SKM-1 treated with dmso at 0.1 percent for 144 hours (cell line): ENCODE results near the gene GNG7.
"Not testable (repeated sequence)": the region's sequence is repeated elsewhere in the genome, so short reads cannot be mapped to it uniquely, and the experiment has no call there.

Experiments used
- DNase-seq: peaks from one replicate; lab custom pipeline; 2025; ENCODE audit not compliant: unreplicated experiment; lab: John Stamatoyannopoulos, UW

GNG7 gene

DNA sequence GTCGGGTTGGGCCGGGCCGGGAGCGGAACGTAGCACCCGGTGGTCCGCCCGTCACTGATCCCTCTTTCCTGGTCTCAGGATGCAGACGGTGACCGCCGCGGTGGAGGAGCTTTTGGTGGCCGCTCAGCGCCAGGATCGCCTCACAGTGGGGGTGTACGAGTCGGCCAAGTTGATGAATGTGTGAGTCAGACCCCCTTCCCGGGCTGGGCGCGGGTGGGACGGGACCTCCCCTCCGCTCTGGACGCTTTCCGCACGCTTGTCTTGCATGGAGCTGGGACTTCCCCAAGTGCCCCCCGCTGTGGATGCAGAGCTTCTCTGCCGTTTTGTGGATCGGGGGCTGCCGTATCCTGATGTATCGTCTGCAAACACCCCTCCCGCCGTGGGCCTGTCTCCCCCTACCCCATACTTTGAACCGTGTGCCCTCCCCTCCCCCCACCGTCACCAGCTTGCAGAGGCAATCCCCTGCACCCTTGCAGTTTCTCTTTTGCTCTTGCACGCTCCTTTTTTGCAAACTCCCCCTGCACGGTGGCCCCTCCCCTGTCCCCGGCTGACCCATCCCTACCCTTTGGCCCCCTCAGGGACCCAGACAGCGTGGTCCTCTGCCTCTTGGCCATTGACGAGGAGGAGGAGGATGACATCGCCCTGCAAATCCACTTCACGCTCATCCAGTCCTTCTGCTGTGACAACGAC, 225.9 kb downstream of the GNG7 start:
- peak; percentile 57 for DNase-seq

DNA sequence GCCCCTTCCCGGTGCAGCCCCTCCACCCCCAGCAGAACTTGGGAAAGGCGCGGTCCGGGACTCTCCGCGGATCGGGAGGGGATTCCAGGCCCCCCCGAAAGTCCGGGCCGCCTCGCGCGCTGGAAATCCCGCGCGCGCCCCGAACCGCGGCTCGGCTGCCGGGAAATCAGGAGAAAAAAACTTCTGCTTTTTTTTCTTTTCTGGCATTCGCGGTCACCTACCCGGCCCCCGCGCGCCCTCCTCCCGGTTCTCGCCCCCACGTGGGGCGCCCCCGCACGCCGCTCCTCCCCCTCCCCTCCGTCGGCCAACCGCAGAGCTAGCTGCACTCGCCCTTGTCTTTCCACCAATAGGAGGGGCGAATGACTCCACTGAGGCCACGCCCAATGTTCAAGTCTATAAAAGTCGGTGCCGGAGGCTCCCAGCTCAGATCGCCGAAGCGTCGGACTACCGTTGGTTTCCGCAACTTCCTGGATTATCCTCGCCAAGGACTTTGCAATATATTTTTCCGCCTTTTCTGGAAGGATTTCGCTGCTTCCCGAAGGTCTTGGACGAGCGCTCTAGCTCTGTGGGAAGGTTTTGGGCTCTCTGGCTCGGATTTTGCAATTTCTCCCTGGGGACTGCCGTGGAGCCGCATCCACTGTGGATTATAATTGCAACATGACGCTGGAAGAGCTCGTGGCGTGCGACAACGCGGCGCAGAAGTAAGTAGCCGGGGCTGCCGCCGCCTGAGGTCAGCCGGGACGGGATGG, 226.6 kb downstream of the GNG7 start, which contains the start of gene GADD45B:
TSS of gene GADD45B (plus strand) at position 426 of the 749 bp plus-strand sequence. CDS start at position 658, 232 bp downstream.
- peak; percentile 98 for DNase-seq

DNA sequence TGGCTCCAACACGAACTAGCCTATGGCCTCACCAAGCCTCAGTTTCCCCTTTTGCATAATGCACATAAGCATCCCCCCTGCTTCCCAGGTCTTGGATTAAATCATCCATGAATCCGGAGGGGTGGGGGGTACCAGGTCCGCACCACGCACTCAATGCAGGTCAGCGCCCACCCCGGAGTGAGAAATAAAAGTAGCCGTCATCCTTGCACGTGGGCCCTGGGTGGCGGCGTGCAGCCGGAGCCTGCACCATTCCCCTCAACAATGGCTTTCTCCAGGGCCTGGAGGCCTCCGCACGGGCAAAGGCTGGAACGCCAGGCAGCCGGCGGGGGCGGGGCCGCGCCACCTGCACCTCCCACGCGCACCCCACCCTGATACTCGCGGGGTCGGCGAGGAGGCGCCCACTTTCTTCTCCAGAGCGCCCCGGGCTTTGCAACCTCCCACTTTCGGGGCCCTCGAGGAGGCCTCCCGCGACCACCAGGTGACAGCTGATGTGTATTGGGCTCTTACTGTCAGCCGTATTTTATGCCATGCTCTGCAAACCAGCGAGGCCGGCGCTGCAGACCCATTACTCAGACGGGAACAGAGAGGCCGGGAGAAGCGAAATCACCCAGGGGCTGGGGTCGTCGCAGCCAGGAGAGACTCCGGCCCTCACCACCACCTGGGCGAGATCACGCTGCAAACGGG, 227.3 kb downstream of the GNG7 start:
- no peak for DNase-seq

DNA sequence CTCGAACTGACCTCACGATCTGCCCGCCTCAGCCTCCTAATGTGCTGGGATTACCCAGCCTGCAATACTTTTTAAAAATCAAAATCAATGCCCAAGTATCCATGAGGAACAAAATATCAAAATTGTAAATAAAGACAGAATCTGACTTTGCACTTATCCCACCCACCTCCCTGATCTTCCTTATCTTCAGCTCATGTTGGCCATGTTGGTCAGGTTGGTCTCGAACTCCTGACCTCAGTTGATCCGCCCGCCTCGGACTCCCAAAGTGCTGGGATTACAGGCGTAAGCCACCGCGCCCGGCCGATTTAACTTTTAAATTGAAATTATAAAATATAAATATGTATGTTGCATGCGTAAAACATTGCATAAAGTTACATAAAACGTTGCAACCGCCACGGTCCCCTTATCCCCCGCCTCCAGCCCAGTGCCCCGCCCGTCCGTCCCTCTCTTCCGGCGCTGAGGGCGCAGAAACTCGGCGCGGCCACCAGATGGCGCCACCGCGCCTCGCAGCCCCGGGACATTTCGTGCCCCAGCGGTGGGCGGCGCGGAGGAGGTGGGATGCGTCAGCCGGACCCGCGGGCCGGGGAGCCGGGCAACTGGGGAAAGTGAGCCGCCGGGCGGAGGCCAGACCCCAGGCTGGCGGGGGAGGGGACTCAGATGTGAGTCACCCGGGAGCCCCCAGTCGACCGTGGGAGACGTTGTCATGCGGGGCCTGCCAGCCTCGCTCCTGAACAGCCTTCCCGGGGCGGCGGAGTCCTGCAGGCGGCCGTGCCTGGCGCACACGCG, 228.1 kb downstream of the GNG7 start:
- peak; percentile 55 for DNase-seq

DNA sequence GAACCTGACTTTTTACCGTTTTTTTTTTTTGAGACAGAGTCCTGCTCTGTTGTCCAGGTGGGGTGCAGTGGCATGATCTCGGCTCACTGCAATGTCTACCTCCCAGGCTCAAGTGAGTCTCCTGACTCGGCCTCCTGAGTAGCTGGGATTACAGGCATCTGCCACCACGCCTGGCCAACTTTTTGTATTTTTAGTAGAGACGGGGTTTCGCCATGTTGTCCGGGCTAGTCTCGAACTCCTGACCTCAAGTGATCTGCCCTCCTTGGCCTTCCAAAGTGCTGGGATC, 232.6 kb downstream of the GNG7 start:
- DNase-seq = not testable (repeated sequence)

DNA sequence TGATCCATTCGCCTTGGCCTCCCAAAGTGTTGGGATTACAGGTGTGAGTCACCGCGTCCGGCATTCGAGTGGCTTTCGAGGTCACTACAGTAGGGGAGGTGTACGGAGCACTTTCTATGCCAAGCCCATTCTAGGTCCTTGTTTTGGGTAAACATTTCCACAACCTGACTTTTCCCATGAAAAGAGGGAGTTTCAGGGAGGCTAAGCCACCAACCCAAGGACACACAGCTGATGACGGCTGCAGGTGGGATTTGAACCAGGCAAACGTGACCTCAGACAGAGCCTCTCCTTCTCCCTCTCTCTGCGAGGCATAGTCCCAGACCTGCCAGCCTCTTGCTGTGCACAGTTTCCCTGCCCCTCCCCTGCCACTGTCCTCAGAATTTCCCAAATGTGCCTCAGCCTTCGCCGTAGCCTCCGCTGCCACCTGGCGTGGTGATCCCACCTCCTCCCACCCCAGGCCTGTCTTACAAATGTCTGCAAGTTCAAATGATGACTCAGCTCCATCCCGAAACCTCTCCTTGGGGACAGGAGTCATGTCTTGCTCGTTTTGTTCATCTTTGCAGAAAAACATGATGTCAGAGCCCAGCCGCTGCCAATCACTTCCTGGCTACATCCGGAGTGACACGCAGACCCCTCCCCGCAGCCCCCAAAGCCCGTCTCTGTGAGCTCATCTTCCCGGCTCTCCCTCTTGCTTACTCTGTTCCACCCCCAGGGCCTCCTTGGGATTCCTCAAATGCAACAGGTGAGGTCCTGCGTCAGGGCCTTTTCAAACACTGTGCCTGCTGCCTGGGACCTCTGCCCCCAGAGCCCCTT, 233.2 kb downstream of the GNG7 start:
- no peak for DNase-seq

DNA sequence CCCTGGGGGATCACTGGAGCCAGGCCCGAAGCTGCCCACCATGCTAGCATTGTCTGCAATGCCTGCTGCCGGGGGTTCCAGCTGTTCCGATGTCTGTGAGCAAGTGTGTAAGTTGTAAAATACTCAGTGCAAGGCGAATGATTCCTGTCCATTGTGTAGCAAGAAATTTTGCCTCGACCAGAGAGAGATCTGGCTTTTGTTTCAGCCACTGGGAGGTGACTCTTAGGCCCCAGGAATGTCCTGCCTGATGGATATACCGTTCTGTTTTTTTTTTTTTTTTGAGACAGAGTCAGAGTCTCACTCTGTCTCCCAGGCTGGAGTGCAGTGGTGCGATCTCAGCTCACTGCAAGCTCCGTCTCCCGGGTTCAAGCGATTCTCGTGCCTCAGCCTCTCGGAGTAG, 233.9 kb downstream of the GNG7 start:
- DNase-seq = no peak

DNA sequence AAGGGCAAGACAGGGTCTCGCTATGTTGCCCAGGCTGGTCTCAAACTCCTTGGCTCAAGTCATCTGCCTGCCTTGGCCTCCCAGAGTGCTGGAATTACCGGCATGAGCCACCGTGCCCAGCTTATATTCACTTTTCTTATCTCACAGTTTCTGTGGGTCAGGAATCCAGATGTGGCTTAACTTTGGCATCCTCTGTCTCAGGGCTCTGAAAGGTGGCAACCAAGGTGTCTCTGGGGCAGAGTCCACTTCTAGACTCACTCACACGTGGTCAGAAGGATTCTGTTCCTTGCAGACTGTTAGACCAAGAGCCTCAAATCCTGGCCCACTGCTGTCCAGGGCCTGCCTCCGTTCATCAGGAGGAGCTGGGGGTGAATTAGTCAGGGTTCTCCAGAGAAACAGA, 238.1 kb downstream of the GNG7 start:
- no peak for DNase-seq

DNA sequence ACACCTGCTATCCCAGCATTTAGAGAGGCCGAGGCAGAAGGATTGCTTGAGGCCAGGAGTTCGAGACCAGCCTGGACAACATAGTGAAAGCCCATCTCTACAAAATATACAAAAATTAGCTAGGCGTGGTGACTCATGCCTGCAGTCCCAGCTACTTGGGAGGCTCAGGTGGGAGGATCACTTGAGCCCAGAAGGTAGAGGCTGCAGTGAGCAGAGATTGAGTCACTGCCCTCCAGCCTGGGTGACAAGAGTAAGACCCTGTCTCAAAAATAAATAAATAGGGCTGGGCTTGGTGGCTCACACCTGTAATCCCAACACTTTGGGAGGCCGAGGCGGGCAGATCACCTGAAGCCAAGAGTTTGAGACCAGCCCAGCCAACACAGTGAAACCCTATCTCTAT, 238.8 kb downstream of the GNG7 start:
- DNase-seq = not testable (repeated sequence)

DNA sequence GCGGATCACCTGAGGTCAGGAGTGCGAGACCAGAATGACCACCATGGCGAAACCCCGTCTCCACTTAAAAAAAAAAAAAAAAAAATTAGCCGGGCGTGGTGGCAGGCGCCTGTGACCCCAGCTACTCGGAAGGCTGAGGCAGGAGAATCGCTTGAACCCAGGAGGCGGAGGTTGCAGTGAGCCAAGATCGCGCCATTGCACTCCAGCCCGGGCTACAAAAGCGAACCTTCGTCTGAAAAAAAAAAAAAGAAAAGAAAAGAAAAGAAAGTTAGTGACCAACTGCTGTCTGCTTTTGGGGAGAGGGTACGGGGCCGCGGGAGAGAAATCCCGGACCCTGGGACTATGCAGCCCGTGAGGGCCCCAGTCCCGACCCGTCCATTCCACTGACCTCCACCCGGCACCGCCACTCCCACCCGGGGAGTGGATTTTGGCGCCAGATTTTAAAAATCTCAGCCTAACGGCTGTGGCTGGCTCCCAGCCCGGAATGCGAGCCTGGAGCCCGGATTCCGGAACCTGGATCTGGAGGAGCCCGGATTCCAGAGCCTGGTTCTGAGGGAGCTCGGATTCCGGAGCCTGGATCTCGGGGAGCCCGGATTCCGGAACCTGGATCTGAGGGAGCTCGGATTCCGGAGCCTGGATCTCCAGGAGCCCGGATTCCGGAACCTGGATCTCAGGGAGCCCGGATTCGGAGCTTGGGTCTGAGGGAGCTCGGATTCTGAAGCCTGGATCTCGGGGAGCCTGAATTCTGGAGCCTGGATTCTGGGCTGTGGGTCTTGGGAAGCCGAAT, 239.7 kb downstream of the GNG7 start:
- no peak for DNase-seq

DNA sequence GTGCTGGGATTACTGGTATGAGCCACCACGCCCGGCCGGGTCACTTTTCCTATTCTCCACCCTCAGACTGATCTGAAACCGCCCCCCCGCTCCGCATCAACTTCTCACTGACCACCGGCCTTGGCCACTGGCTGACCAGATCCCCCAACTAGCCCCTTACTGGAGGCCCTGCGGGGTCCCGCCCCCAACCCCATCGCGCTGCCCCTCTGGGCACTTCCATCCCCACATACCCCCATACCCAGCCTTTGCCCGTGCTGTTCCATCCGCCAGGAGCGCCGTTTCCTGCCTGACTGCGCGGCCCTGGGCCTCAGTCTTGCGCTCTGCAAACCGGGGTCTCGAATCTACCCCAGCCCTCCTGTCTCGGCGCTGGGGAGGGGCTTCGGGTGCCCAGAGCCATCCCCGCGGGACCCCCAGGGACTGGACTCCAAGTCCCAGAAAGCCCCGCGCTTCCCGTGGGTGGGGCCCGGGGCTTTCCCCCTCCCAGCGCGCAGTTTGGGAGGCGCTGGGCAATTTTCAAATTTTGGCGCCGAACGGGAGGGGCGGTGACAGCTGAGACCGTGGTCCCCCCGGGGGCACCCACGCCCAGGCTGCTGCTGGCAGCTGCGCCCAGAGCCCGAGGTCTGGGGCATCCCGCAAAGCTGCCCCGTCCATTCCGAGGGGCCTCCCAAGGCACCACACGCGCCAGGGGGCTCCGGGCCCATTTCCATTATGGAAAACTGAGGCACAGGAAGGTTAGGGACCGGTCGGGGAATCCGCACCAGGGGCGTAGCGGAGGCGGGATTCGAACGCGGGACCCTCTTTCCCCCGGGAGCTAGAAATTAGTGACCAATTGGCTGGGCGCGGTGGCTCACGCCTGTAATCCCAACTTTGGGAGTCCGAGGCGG, 240.5 kb downstream of the GNG7 start:
- DNase-seq = no peak
